OCI-LY1 (cell line): ENCODE measurements around the gene PRR33.

Experiments
- H2AFZ ChIP-seq: fragments of 200-600 bp; sonication (generic), shearing (Covaris generic); 2 replicates; pipeline ENCODE4 v1.6.0; 2014; ENCODE audit warnings: antibody characterized with exemption, mild to moderate bottlenecking, low read length
- H3F3A ChIP-seq: fragments of 200-600 bp; sonication (generic), shearing (Covaris generic); 2 replicates; pipeline ENCODE4 v1.6.0; 2014; ENCODE audit warnings: mild to moderate bottlenecking, antibody characterized with exemption, low read length, moderate library complexity; ENCODE audit not compliant: insufficient read depth
- H3K27ac ChIP-seq: fragments of 200-600 bp; sonication (generic); 2 replicates; pipeline ENCODE4 v1.5.1; 2014; ENCODE audit warnings: low read length, mixed run types, mild to moderate bottlenecking, low read depth; ENCODE audit not compliant: poor library complexity, severe bottlenecking
- H3K27me3 ChIP-seq: fragments of 200-600 bp; sonication (generic); 2 replicates; pipeline ENCODE4 v1.6.0; 2014; ENCODE audit warnings: antibody characterized with exemption, mild to moderate bottlenecking, low read length, moderate library complexity; ENCODE audit not compliant: insufficient read depth
- H3K36me3 ChIP-seq: fragments of 200-600 bp; sonication (generic); 2 replicates; pipeline ENCODE4 v1.6.1; 2014; ENCODE audit warnings: mild to moderate bottlenecking, antibody characterized with exemption, low read length, moderate library complexity, mixed read lengths; ENCODE audit not compliant: insufficient read depth
- H3K4me1 ChIP-seq: fragments of 200-600 bp; sonication (generic); 2 replicates; pipeline ENCODE4 v1.5.1; 2014; ENCODE audit warnings: mild to moderate bottlenecking, low read length, moderate library complexity; ENCODE audit not compliant: insufficient read depth, severe bottlenecking
- H3K4me2 ChIP-seq: fragments of 200-600 bp; sonication (generic), shearing (Covaris generic); 2 replicates; pipeline ENCODE4 v1.6.1; 2014; ENCODE audit warnings: low read length
- H3K4me3 ChIP-seq: fragments of 200-600 bp; sonication (generic); 2 replicates; pipeline ENCODE4 v1.5.1; 2014; ENCODE audit warnings: low read length, low read depth, mild to moderate bottlenecking, mixed read lengths; ENCODE audit not compliant: poor library complexity, severe bottlenecking
- H3K79me2 ChIP-seq: fragments of 200-600 bp; shearing (Covaris generic); 2 replicates; pipeline ENCODE4 v1.6.1; 2016; ENCODE audit warnings: mixed run types, low read length, mixed read lengths; ENCODE audit not compliant: insufficient read depth
- H3K9ac ChIP-seq: fragments of 200-600 bp; sonication (generic), shearing (Covaris generic); 2 replicates; pipeline ENCODE4 v1.6.1; 2014; ENCODE audit warnings: mild to moderate bottlenecking, low read length, mixed read lengths
- H3K9me2 ChIP-seq: fragments of 200-600 bp; sonication (generic), shearing (Covaris generic); 2 replicates; pipeline ENCODE4 v1.6.1; 2014; ENCODE audit warnings: low read depth, mild to moderate bottlenecking, low read length, mixed read lengths
- H3K9me3 ChIP-seq: fragments of 200-600 bp; shearing (Covaris generic); 2 replicates; pipeline ENCODE4 v1.6.1; 2014; ENCODE audit warnings: low read length, mixed read lengths
- H4K20me1 ChIP-seq: fragments of 200-600 bp; sonication (generic), shearing (Covaris generic); 2 replicates; pipeline ENCODE4 v1.6.0; 2016; ENCODE audit warnings: mild to moderate bottlenecking, low read length; ENCODE audit not compliant: insufficient read depth
- CTCF ChIP-seq: fragments of 200-600 bp; sonication (generic), shearing (Covaris generic); IDR thresholded peaks from 2 replicates; pipeline ENCODE4 v1.5.1; 2017; ENCODE audit warnings: mild to moderate bottlenecking, antibody characterized with exemption, low read length, moderate library complexity, mixed read lengths
- EZH2 ChIP-seq: fragments of 200-600 bp; sonication (generic), shearing (Covaris generic); IDR thresholded peaks from 2 replicates; pipeline ENCODE4 v1.8.0; 2017; ENCODE audit warnings: borderline replicate concordance, mixed run types, mild to moderate bottlenecking, antibody characterized with exemption, low read length, moderate library complexity, mixed read lengths

Gene PRR33

GRCh38 chr11:1932681-1933080 lies 41.0 kb upstream of the PRR33 start:
- Histone ChIP-seq H3K4me1 (no peaks in the 10 kb centered on the region), H3K4me2 (no peak overlapping the region), H3K36me3 (no peaks in the 10 kb centered on the region), H4K20me1 (no peaks in the 10 kb centered on the region), H3K79me2 (no peaks in the 10 kb centered on the region), H3K9ac (no peak overlapping the region), H3K4me3 (no peak overlapping the region), H3K27ac (no peak overlapping the region), H3K9me3 (no peaks in the 10 kb centered on the region), H3F3A (no peaks in the 10 kb centered on the region), H3K27me3 (no peaks in the 10 kb centered on the region), H2AFZ (no peak overlapping the region), H3K9me2 (no peaks in the 10 kb centered on the region)
- TF ChIP-seq EZH2 (no peak), CTCF (no peak)

GRCh38 chr11:1932105-1932480 lies 40.4 kb upstream of the PRR33 start:
- no peaks in the 10 kb centered on the region for H4K20me1 ChIP-seq
- no peak overlapping the region for H2AFZ ChIP-seq
- H3K79me2 ChIP-seq, result no peaks in the 10 kb centered on the region
- H3K4me1 ChIP-seq, result no peaks in the 10 kb centered on the region
- no peak overlapping the region for H3K4me3 ChIP-seq
- no peaks in the 10 kb centered on the region for H3K9me2 ChIP-seq
- TF ChIP-seq CTCF (no peak), EZH2 (no peak)
- no peaks in the 10 kb centered on the region for H3F3A ChIP-seq
- H3K9me3 ChIP-seq, result no peaks in the 10 kb centered on the region
- H3K27me3 ChIP-seq, result no peaks in the 10 kb centered on the region
- H3K27ac ChIP-seq, result no peak overlapping the region
- H3K4me2 ChIP-seq, result no peak overlapping the region
- no peak overlapping the region for H3K9ac ChIP-seq
- no peaks in the 10 kb centered on the region for H3K36me3 ChIP-seq

- H2AFZ ChIP-seq, result no peak overlapping the region
- H3K27me3 ChIP-seq, result no peaks in the 10 kb centered on the region
Observed at GRCh38 chr11:1931341-1932104, 39.8 kb upstream of the PRR33 start.

More at GRCh38 chr11:1931341-1932104, 39.8 kb upstream of the PRR33 start:
- Histone ChIP-seq H3K9ac (no peak overlapping the region), H3K4me1 (no peaks in the 10 kb centered on the region), H3K4me2 (no peak overlapping the region), H3F3A (no peaks in the 10 kb centered on the region), H3K36me3 (no peaks in the 10 kb centered on the region), H3K9me3 (no peaks in the 10 kb centered on the region), H3K27ac (no peak overlapping the region), H3K4me3 (no peak overlapping the region), H4K20me1 (no peaks in the 10 kb centered on the region), H3K79me2 (no peaks in the 10 kb centered on the region), H3K9me2 (no peaks in the 10 kb centered on the region)
- TF ChIP-seq EZH2, result no peak
- no peak for TF ChIP-seq CTCF
